GM18505 (cell line): ENCODE data around the gene SPATA7.
"Not testable (repeated sequence)": the region's sequence is repeated elsewhere in the genome, so short reads cannot be mapped to it uniquely, and the experiment has no call there.

Experiments
- ATAC-seq: cut with Tn5 transposase; IDR thresholded peaks from one replicate; pipeline ENCODE4 v1.9.1; 2021; ENCODE audit not compliant: unreplicated experiment
- POLR2A ChIP-seq: IDR thresholded peaks from 4 replicates; pipeline ENCODE4 v1.6.1; 2011; ENCODE audit warnings: borderline replicate concordance; ENCODE audit not compliant: insufficient read depth, insufficient read length; ENCODE audit errors: extremely low read depth

SPATA7 gene

DNA sequence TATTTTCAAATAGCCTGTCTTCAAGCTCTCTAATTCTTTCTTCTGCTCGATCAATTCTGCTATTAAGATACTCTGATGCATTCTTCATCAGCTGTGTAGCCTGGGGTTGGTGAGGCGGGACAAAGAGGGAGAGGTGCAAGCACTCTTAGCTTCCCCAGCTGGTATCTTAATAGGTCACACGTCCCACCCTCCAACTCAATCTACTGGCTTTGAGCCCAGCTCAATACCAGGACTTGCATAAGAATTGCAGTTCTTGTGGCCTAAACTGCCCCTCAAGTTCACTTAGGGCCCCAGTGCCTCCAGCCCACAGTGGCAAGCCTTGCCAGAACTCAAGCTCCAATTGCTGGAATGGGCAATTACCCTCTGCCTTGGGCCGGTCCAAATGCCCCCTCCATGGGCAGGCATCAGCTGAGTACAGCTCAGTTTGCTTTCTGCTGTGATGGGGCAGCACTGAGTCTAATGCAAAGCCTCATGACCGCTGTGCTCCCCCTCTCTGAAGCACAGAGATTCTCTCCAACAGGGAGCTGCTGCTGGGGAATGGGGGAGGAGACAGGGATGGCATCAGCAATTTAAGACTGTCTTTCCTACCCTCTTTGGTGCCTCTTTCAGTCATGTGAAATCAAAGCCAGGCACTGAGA, 5.6 kb upstream of the SPATA7 start:
- no peak for TF ChIP-seq POLR2A
- ATAC-seq, result no peak

DNA sequence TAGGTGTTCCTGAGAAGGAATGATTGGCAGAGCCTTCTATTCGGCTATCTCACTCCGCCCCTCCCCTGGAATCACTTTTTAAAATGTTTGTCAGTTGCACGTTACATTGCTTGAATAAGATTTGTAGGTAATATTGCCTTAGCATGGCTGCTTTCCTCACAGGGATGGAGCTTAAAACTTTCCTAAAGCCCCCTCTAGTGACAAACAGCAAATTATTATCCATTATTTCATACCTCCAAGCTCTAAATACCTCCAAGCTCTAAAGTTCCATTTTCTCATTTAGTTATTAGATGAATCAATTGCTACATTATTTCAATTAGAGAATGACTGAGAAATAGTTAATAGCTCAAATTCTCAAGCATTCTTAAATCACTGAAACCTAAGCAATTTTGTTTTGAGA, 5.1 kb upstream of the SPATA7 start:
- no peak for ATAC-seq
- no peak for TF ChIP-seq POLR2A

DNA sequence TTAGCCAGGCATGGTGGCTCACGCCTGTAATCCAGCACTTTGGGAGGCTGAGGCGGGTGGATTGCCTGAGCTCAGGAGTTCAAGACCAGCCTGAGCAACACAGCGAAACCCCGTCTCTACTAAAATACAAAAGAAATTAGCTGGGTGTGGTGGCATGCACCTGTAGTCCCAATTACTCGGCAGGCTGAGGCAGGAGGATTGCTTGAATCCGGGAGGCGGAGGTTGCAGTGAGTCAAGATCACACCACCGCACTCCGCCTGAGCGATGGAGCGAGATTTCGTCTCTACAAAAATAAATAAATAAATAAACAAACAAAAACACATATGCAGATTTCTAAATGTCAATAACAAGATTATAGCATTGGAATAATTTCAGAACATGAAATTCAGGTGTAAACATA, 3.8 kb upstream of the SPATA7 start:
- ATAC-seq, result not testable (repeated sequence)

DNA sequence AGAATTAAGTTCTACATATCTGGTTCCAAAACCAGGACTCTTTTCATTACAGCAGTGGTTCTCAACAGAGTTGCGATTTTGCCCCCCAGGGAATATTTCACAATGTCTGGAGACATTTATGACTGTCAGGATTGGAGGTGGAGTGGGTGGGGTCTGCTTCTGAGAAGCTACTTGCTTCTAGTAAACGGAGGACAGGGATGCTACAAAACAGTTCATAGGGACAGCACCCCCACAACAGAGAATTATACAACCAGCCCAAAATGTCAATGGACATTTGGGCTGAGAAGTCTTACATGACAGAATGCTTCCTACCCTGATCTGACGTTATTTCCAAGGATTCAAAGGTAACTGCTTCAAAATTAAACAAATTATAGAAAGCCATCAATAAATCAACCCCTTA, 739 bp upstream of the SPATA7 start:
- ATAC-seq, result no peak
- no peak for TF ChIP-seq POLR2A

DNA sequence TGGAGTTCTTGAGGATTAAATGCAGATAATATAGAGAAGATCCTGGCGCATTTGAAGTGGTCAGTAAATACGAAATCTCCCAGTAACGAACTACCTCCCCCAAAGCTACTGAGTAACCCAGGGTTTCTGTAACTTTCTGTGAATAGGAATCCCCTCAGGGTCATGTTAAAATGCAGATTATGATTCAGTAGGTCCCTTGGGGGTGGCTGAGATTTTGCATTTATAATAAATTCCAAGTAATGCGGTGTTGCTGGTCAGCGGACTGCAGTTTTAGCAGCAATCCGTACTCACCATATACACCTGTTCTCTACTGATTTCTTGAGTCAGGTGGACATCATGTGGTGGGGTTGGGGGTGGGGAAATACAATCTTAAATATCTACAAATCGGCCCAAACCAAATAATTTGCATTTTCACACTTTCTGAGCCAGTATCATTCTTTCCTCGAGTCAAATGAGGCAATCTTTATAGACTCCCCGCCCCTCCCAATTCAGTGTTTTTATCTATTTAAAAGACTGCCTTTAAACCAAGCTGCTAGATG, 868 bp downstream of the SPATA7 start:
- no peak for ATAC-seq
- TF ChIP-seq POLR2A, result no peak

DNA sequence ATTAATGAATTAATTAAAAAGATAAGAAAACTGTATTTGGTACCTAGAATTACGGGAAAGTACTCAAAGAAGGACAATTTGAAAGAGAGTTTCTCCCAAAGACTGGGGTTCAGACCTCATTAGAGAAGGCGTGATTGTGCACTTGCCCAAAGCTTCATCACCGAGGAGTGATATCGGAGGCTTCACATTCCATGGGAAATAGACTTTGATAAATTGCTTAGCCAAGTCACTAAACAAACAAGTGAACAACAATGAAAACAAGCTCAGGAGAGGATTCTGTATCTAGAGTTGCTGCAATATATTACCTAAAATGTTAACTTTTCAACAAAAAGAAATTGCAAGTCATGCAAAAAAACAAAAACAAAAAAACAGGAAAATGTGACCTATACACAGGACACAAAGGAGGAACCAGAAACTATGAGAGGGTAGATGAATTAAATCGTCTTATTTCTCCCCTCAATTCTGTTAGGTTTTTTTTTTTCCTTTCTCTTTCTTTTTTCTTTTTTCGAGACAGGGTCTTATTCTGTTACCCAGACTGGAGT, 3.4 kb downstream of the SPATA7 start:
- ATAC-seq, result no peak
- TF ChIP-seq POLR2A, result no peak

DNA sequence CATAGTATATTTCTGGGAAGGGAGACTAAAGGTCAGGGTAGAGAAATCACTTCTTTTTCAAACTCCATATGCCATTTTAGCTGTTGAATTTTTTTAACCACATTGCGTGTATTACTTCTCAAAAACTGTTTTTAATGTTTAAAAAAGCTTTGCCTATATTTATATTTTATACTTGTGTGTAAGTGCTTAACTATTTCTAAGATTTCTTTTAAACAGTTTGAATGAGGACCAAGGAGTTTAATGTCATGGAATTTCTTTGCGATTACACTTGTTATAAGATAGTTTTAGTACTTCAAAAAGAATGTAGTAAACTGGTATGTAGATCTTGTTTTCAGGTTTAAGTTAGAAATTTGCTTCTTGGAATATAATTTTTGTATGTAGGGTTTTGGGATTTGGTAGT, 7.2 kb downstream of the SPATA7 start:
- TF ChIP-seq POLR2A, result no peak
- ATAC-seq, result no peak

DNA sequence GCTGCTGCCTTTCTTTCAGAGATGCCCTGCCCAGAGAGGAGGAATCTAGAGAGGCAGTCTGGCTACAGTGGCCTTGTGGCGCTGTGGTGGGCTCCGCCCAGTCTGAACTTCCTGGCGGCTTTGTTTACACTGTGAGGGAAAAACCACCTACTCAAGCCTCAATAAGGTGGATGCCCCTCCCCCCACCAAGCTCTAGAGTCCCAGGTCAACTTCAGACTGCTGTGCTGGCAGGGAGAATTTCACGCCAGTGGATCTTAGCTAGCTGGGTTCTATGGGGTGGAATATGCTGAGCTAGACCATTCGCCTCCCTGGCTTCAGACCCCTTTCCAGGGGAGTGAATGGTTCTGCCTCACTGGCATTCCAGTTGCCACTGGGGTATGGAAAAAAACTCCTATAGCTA, 25.6 kb downstream of the SPATA7 start:
- no peak for TF ChIP-seq POLR2A
- no peak for ATAC-seq

DNA sequence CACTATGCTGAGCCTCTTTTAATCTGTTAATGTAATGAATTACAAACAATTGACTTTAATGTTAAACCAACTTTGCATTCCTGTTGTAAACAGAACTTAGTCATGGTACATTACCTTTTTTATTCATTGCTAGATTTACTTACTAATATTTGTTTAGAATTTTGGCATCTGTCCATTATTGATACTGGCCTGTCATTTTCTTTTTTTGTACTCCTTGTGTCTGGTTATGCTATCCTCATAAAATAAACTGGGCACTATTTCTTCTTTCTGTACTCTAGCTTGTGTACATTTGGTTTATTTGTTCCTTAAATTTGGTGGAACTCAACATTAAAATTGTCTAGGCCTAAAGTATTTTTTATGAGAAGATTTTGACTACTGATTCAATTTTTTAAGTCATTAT, 32.1 kb downstream of the SPATA7 start:
- ATAC-seq, result no peak
- no peak for TF ChIP-seq POLR2A

DNA sequence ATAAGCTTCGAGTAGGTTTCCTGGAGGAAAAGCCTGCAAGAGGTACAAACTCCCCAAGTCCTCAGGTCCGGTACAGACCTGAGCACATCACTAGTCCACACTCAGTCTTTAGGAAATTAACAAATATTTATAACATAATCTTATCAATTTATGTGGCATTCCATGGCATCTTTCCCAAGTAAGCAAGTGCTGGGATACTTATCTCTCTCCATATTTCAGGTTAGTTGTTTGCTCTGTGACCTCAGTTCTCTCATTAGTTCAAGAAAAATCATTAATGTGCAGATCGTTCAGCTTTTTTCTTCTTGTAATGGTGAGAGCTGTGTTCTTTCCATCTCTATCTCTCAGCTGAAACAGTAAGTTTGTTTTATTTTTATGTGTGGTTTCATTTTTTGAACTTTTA, 34.7 kb downstream of the SPATA7 start:
- ATAC-seq, result no peak
- TF ChIP-seq POLR2A, result no peak

DNA sequence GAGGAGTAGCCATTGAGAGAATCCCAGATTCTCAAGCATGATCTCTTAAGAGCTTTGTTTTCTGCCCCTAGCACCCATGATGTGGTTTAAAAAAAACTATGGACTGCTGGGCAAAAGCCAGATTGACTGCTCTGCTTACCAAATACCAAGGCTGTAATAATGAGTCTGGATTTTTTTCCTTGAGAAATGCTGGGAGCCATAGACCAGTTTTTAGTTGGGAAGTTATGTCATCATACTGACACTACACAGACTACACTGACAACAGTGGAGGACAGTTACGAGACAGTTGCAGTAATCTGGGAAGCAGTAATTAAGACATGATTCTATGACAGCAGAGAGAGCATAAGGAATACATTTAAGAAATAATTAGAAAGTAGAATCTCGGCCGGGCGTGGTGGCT, 35.8 kb downstream of the SPATA7 start:
- ATAC-seq, result no peak
- TF ChIP-seq POLR2A, result no peak

DNA sequence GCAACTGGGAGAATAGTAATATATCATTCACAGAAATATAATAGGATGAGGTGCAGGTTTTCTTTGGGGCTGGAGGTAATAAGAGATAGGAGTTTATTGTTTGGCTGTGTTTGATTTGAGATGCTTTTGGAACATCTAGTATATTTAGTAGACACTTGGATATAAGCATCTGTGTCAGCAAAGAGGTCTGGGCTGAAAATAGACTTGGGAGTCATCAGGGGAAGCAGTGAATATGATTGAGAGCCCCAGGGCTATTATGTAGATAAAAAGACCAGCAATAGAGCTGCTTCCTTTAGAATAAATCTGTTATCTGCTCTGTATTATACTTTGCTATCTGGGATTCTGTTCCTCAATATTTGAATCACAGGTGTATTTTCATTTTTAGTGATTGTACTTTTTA, 36.6 kb downstream of the SPATA7 start:
- no peak for ATAC-seq
- TF ChIP-seq POLR2A, result no peak

DNA sequence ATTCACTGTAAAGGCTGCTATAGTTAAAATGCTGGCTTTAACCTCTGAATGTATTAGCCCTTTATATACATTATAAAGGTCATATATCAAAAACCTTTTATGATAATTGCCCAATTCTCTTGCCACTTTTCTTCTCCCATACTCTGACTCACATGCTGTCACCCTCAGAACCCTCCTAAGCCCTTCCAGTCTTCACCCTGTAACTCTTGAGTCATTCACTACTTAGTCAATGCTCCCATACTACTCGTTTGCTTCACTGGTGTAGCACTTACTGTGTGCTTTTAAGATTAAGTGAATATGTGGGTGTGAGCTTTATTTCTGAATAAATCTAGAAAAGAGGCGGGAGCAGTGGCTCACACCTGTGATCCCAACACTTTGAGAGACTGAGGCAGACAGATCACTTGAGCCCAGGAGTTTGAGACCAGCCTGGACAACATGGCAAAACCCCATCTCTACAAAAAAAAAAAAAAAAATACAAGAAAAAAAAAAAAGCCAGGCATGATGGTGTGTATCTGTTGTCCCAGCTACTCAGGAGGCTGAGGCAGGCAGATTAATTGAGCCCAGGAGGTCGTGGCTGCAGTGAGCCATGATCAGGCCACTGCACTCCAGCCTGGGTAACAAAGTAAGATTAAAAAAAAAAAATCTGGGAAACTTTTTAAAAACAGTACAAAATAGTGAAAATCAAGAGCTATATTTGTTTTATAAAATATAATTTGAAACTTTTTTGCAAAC, 37.6 kb downstream of the SPATA7 start:
- no peak for TF ChIP-seq POLR2A
- ATAC-seq, result no peak

DNA sequence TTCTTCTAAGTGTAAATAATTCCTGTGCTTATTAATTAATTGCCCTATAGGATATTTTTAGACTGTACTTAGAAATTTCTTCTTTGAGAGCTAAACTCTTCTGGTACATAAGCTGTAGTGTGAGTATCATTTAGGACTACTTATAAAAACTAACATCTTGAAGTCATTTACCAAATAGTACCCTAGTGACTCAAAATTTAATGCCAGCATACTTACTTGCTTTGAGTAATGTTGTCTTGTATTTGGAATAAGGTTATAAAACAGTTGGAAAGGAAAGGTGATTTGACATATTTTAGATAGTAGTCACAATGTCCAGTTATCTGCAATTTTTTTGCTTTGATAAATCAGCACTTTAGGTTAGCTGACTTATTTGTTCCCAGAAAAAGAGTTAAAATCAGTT, 39.1 kb downstream of the SPATA7 start:
- no peak for TF ChIP-seq POLR2A
- no peak for ATAC-seq
